Measurements from ENCODE around the gene LRRC75A. TPM values are rescaled to one million over a fixed set of nuclear protein-coding genes. Genes with fewer than 3 reads are reported as not detected.

The LRRC75A gene
- total RNA-seq, 4 donors from 2014 or later, result 0.11 to 0.38 TPM; not detected in 2

DNA sequence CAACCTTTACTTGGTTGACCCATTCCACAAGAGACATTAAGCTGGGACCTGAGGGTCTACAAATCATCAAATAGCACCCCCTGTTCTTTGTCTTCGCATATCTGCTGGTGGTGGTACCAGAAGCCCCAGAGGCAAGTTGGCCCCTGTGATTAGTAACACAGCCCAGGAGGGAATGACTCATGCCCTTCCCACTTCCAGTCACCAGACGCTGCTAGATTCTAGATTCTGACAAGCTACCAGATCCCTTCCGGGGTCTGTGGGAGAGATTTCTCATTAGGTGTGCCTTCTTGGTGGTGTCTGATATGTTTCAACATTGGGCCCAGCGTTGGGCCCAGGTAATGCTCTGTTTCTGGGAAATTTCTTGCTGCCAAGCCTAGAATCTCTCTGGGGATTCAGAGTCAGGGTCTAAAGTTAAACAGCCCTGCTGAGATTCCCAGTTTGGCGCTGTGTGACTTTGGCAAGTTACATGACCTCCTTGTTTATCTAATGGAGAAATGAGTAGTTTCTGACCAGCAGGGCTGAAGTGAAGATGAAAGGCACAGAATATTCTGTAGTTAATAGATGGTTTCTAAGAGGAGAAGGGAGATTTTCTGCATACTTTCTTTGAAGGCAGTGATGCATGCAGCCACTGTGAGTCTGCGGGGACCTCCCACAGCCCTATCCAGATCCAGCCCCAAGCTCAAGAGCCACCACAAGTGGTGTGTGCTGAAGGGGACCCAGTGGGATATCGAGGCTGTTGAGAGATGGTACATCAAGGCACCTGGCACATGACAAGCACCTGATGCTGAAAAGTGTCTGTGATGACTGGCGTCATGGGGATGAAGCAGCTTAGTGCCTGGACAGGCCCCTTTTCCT is 72.7 kb downstream of the LRRC75A start:
- Histone ChIP-seq H3K4me3 (peak overlapping the region in 1 of 4 donors; percentile 19), H3K4me1 (peaks cover 5 to 55% (median 29%) of the 10 kb centered on the region in 3 donors), H3K9me3 (no peaks in the 10 kb centered on the region), H3K27ac (peak overlapping the region; percentile 39 to 89 (median 78)), H3K36me3 (peaks cover 0 to 15% (median 0%) of the 10 kb centered on the region in 3 donors), H3K27me3 (no peaks in the 10 kb centered on the region)
- intact Hi-C loops (cut with DNase I), result no loop called here
- no peak for TF ChIP-seq POLR2A (IDR thresholded peaks at IDR 0.05)
- TF ChIP-seq, protein P1, sequence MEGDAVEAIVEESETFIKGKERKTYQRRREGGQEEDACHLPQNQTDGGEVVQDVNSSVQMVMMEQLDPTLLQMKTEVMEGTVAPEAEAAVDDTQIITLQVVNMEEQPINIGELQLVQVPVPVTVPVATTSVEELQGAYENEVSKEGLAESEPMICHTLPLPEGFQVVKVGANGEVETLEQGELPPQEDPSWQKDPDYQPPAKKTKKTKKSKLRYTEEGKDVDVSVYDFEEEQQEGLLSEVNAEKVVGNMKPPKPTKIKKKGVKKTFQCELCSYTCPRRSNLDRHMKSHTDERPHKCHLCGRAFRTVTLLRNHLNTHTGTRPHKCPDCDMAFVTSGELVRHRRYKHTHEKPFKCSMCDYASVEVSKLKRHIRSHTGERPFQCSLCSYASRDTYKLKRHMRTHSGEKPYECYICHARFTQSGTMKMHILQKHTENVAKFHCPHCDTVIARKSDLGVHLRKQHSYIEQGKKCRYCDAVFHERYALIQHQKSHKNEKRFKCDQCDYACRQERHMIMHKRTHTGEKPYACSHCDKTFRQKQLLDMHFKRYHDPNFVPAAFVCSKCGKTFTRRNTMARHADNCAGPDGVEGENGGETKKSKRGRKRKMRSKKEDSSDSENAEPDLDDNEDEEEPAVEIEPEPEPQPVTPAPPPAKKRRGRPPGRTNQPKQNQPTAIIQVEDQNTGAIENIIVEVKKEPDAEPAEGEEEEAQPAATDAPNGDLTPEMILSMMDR (IDR thresholded peaks at IDR 0.05), result no peak
- DNase-seq, result no peak
- WGBS, 2 donors, result 26 to 45% methylated on average over 7 to 8 of the region's 8 CpGs

DNA sequence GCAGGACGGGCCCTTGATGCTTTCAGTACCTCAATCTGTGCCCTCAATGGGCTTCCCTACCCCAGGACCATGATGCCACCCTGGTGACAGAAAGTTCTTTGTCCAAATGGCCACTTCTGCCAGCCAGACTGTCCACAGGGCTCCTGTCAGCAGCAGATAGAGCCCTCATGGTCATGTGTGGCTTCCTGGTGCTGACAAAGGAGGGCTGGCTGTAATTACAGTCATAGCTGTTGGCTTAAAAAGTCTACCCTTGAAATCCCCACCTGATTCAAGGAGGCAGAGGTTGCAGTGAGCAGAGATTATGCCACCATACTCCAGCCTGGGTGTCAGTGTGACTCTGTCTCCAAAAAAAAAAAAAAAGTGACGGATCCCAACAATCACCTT is 73.3 kb downstream of the LRRC75A start:
- no peak overlapping the region for H3K4me3 ChIP-seq
- no peak for DNase-seq
- TF ChIP-seq, protein P1 (IDR thresholded peaks at IDR 0.05), result no peak
- no peak for TF ChIP-seq POLR2A (IDR thresholded peaks at IDR 0.05)
- H3K27me3 ChIP-seq, result no peaks in the 10 kb centered on the region
- peaks cover 5 to 55% (median 29%) of the 10 kb centered on the region in 3 donors for H3K4me1 ChIP-seq
- H3K9me3 ChIP-seq, result no peaks in the 10 kb centered on the region
- peaks cover 0 to 15% (median 0%) of the 10 kb centered on the region in 3 donors for H3K36me3 ChIP-seq
- H3K27ac ChIP-seq, result peak overlapping the region; percentile 18 to 89 (median 78)
- 0 to 80% methylated on average over 1 to 2 of the region's 2 CpGs for WGBS, 2 donors
- intact Hi-C loops (cut with DNase I), result no loop called here

DNA sequence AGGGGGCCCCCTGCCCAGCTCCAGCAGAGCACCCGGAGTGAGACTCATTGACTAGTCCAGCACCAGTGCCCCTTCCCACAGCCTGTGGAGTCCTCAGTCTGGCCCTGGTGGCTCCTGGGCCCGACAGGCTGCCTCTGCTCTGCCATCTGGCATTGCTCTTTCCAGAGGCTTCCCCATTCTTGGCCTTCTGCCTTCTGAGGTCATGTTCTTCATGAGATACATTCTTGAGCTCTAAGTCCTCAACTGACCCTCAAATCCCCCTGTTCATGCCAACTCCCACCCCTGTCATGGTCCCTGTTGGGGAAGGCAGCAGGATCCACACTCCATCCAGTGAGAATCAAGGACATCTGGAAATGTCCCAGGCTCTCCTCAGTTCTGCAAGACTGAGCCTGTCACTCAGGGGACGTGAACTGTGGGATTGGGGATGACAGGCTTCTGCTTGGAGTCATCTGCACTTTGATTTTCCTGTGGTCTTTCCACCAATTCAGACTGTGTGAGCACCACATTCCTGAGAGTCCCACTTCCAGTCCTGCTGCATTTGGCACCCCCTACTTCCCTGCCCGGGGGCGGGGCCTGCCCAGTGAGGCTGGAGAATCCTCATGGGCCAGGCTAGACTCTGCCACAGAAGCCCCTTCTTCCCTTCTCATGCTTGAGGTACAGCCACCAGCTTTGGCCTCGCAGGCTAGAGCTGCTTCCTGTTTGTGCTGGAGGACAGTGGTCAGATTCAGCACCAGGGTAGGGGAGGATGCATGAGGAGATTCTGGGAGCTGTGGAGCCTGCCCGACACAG is 73.9 kb downstream of the LRRC75A start:
- H3K4me1 ChIP-seq, result peaks cover 5 to 55% (median 29%) of the 10 kb centered on the region in 3 donors
- no peak for DNase-seq
- TF ChIP-seq, protein P1 (IDR thresholded peaks at IDR 0.05), result no peak
- TF ChIP-seq POLR2A (IDR thresholded peaks at IDR 0.05), result no peak
- intact Hi-C loops (cut with DNase I), result no loop called here
- peak overlapping the region; percentile 18 to 89 (median 78) for H3K27ac ChIP-seq
- no peaks in the 10 kb centered on the region for H3K27me3 ChIP-seq
- H3K4me3 ChIP-seq, result no peak overlapping the region
- 59 to 65% methylated on average over 5 of the region's 7 CpGs for WGBS, 2 donors
- peaks cover 0 to 9% (median 0%) of the 10 kb centered on the region in 3 donors for H3K36me3 ChIP-seq
- no peaks in the 10 kb centered on the region for H3K9me3 ChIP-seq

DNA sequence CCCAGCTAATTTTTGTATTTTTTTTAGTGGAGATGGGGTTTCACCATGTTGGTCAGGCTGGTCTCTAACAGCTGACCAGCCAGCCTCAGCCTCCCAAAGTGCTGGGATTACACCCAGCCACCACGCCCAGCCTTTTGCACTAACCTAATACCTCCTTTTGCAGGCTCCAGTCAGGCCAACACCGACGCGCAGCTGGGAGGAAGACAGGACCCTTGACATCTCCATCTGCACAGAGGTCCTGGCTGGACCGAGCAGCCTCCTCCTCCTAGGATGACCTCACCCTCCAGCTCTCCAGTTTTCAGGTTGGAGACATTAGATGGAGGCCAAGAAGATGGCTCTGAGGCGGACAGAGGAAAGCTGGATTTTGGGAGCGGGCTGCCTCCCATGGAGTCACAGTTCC is 74.6 kb downstream of the LRRC75A start:
- WGBS, 2 donors, result 67 to 80% methylated on average over 1 to 2 of the region's 7 CpGs

More for the DNA sequence above, 74.6 kb downstream of the LRRC75A start:
- H3K4me1 ChIP-seq, result peaks cover 5 to 55% (median 29%) of the 10 kb centered on the region in 3 donors
- no peaks in the 10 kb centered on the region for H3K27me3 ChIP-seq
- H3K9me3 ChIP-seq, result no peaks in the 10 kb centered on the region
- H3K27ac ChIP-seq, result peak overlapping the region in 3 of 4 donors; percentile 82 to 89 (median 86)
- intact Hi-C loops (cut with DNase I), result no loop called here
- no peak for DNase-seq
- H3K4me3 ChIP-seq, result no peak overlapping the region
- TF ChIP-seq, protein P1 (IDR thresholded peaks at IDR 0.05), result no peak
- TF ChIP-seq POLR2A (IDR thresholded peaks at IDR 0.05), result no peak
- peaks cover 0 to 2% (median 0%) of the 10 kb centered on the region in 3 donors for H3K36me3 ChIP-seq
